Right lobe of liver (tissue), 6 donors: ENCODE results near the gene DNTTIP2. TPM values are rescaled to one million over a fixed set of nuclear protein-coding genes. Genes with fewer than 3 reads are reported as not detected.

ENCODE experiments used
- ATAC-seq, 4 donors: fragments of 200-7000 bp; cut with Tn5 transposase; one replicate each; pipeline ENCODE4 v1.9.1; 2020; ENCODE audit warnings: mild to moderate bottlenecking in 4 of 4, moderate library complexity in 4 of 4
- DNase-seq, 3 donors: peaks; one replicate each; pipeline ENCODE4 v3.0.0-alpha.2; 2020
- H3K27ac ChIP-seq, 3 donors: fragments of 200-600 bp; one replicate each; pipeline ENCODE4 v1.8.0; 2022
- H3K27me3 ChIP-seq, 2 donors: fragments of 200-600 bp; one replicate each; pipeline ENCODE4 v1.8.0; 2022
- H3K36me3 ChIP-seq, 4 donors: fragments of 200-600 bp; sonication (generic) in 1 of 4; one replicate each; pipeline versions ENCODE4 v1.5.1 to v1.8.0; 2017 to 2022; ENCODE audit warnings: control low read depth in 1 of 4
- H3K4me1 ChIP-seq, 4 donors: fragments of 200-600 bp; sonication (generic) in 1 of 4; one replicate each; pipeline versions ENCODE4 v1.5.1 to v1.8.0; 2017 to 2022; ENCODE audit warnings: control low read depth in 1 of 4
- H3K4me3 ChIP-seq, 3 donors: fragments of 200-600 bp; one replicate each; pipeline ENCODE4 v1.8.0; 2022
- H3K9me3 ChIP-seq, 4 donors: fragments of 200-600 bp; sonication (generic) in 1 of 4; one replicate each; pipeline versions ENCODE4 v1.5.1 to v1.8.0; 2017 to 2022; ENCODE audit warnings: control low read depth in 1 of 4
- POLR2A ChIP-seq: fragments of 450-650 bp; IDR thresholded peaks from one replicate; pipeline ENCODE4 v1.6.1; 2017; ENCODE audit warnings: antibody characterized with exemption, mild to moderate bottlenecking
- WGBS: methylation state at CpG from one replicate; pipeline ENCODE4 v1.1.6; 2018; ENCODE audit warnings: low coverage, low lambda C conversion rate; ENCODE audit not compliant: insufficient coverage; ENCODE audit errors: missing lambda C conversion rate; 5-methylcytosine and 5-hydroxymethylcytosine counted together
- intact Hi-C, 2 donors: fragments of 100-400 bp; cut with DNase I; formaldehyde crosslinking; loops; one replicate each; pipeline versions ENCODE4 v1.11.2 to v1.14.1; 2022
- total RNA-seq, 6 experiments: library from RNA; depleted of rRNA in 2 of 6; stranded (reverse); fragments of >200 nt in 2 of 6; fragmentation: NEBNext Ultra II Directional in 3 of 6; extraction: Animal tissue kit (Norgen Biotek cat#: 25700) in 3 of 6; gene quantifications; one replicate each; pipeline versions ENCODE4 v1.1.0 to v1.2.4, GENCODE V29; 2016 to 2023
- TF ChIP-seq, protein P1 (sequence below), 4 donors: fragments of 200-600 bp in 3 of 4; fragments of 450-650 bp in 1 of 4; IDR thresholded peaks; one replicate each; pipeline versions ENCODE4 v1.5.1 to v1.8.0; 2016 to 2022; ENCODE audit warnings: antibody characterized with exemption in 4 of 4, mild to moderate bottlenecking in 2 of 4
- donor health status: DM: no; HTN: yes; CAD: no.
- donor health status: DM: no; HTN: no; CAD: no.
- donor health status: DM: no; HTN: no; CAD: no.
- donor health status: DM: no; HTN: yes; CAD: no.
- donor health status: DM: no; HTN: yes; CAD: no.

The DNTTIP2 gene
- total RNA-seq, 6 experiments from 2014 or later = 15.0 to 27.0 (median 22.2) TPM

DNA sequence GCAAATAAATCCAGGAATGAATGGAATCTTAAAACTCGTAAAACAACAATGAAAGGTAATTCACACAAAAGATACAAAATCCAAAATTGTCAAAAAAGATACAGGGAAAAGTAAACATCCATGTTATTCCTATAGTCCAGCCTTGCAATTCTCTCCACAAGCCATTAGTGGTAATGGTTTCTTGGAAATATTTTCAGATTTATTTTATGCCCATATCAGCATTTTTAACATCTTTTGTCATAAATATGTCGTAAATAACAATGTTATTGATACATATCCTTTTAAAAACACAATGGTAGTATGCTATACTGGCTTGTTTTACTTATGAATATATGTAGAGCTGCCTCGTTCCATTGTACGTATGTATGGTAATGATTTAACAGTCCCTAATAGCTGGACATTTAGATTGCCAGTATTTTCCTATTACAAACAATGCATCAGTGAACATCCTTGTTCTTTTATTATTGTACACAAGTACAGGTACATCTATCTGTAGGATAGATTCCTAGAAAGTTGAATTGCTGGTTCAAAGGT is 30.6 kb downstream of the DNTTIP2 start:
- no peak for ATAC-seq
- 49% methylated on average over 4 of the region's 4 CpGs for WGBS
- intact Hi-C loops = no loop called here

DNA sequence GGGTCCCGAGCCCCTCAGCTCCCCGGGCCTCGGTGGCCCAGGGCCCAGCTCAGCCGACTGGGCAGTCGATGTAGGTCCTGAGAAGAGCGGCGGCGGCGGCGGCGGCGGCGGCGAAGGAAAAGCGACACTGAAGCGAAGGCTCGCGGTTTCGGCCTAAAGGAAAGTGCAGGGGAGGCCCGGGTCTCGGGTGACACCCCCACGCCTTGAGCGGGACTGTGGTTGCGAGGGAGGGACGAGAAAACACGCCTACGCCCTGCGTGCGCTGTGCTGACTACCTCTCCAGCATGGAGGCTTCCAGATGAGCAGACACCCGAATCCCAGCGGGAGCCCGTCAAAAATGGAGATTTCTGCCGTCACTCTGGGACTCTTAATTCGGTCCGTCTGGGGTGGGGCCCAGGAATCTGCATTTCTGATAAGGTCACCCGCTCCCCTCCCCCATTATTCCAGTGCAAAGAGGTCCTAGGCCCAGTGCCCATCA is 31.2 kb downstream of the DNTTIP2 start:
- TF ChIP-seq, protein P1, sequence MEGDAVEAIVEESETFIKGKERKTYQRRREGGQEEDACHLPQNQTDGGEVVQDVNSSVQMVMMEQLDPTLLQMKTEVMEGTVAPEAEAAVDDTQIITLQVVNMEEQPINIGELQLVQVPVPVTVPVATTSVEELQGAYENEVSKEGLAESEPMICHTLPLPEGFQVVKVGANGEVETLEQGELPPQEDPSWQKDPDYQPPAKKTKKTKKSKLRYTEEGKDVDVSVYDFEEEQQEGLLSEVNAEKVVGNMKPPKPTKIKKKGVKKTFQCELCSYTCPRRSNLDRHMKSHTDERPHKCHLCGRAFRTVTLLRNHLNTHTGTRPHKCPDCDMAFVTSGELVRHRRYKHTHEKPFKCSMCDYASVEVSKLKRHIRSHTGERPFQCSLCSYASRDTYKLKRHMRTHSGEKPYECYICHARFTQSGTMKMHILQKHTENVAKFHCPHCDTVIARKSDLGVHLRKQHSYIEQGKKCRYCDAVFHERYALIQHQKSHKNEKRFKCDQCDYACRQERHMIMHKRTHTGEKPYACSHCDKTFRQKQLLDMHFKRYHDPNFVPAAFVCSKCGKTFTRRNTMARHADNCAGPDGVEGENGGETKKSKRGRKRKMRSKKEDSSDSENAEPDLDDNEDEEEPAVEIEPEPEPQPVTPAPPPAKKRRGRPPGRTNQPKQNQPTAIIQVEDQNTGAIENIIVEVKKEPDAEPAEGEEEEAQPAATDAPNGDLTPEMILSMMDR (IDR thresholded peaks at IDR 0.05) = no peak
- peak; percentile 41 for TF ChIP-seq POLR2A
- intact Hi-C loops = no loop called here
- H3K27me3 ChIP-seq = no peaks in the 10 kb centered on the region
- peak overlapping the region; percentile 72 to 91 (median 82) for H3K4me3 ChIP-seq
- peaks cover 0 to 6% (median 0%) of the 10 kb centered on the region in 4 donors for H3K4me1 ChIP-seq
- WGBS = 1% methylated on average over 33 of the region's 36 CpGs
- no peaks in the 10 kb centered on the region for H3K9me3 ChIP-seq
- ATAC-seq (peak; percentile 41 to 58 (median 49)), DNase-seq (peak; percentile 70 to 77 (median 72))
- no peaks in the 10 kb centered on the region for H3K36me3 ChIP-seq
- H3K27ac ChIP-seq = peak overlapping the region; percentile 90 to 96 (median 94)

More for the DNA sequence above, 30.6 kb downstream of the DNTTIP2 start:
- peaks cover 0 to 6% (median 0%) of the 10 kb centered on the region in 4 donors for H3K4me1 ChIP-seq
- H3K36me3 ChIP-seq = no peaks in the 10 kb centered on the region
- H3K27me3 ChIP-seq = no peaks in the 10 kb centered on the region
- no peak for DNase-seq
- H3K9me3 ChIP-seq = no peaks in the 10 kb centered on the region
- H3K4me3 ChIP-seq = peak overlapping the region; percentile 72 to 91 (median 82)
- peak overlapping the region; percentile 90 to 96 (median 94) for H3K27ac ChIP-seq
- TF ChIP-seq, protein P1 (IDR thresholded peaks at IDR 0.05) = no peak
- no peak for TF ChIP-seq POLR2A

DNA sequence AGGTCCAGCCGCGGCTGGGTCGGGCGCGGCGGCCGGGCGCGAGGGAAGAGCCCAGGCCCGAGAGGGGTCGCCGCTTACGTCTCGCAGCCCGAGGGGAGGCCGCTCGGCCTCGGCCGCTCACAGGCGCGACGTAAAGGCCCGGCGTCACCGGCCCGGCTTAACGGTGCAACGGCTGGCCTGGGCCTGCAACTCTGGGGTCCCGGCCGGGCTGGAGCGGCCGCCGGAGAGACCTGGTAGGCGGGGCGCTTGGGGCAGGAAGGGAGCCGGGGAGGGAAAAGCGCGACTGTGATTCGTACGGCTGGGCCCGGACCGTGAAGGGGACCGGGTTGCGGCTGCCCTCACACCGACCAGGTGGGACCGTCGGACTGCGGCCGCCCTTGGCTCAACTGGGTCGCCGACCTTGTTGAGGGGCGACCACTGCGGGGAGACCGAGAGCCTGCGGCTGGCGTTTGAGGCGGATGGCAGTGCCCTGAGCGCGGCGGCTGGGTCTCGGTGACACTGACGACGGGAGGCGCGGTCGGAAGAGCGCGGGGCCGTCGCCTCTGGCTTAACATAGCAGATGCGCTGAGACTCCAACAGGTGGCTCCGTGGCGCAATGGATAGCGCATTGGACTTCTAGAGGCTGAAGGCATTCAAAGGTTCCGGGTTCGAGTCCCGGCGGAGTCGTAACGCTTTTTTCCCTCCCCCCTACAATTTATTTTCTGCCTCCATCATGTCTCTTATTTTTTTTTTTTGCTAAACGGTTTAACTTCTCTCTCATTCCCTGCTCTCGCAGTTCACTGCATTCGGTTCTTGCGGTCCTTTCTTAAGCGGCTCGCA is 31.8 kb downstream of the DNTTIP2 start:
- TF ChIP-seq POLR2A = peak; percentile 39
- TF ChIP-seq, protein P1 (IDR thresholded peaks at IDR 0.05) = peak in 3 of 4 donors; percentile 5 to 9 (median 8)
- intact Hi-C loops = no loop called here
- Histone ChIP-seq H3K27me3 (no peaks in the 10 kb centered on the region), H3K4me1 (peaks cover 0 to 6% (median 0%) of the 10 kb centered on the region in 4 donors), H3K27ac (peak overlapping the region; percentile 90 to 96 (median 94)), H3K4me3 (peak overlapping the region; percentile 72 to 91 (median 82)), H3K36me3 (no peaks in the 10 kb centered on the region), H3K9me3 (no peaks in the 10 kb centered on the region)
- ATAC-seq (peak; percentile 76 to 82 (median 80)), DNase-seq (peak; percentile 89 to 91 (median 90))
- 0% methylated on average over 15 of the region's 86 CpGs for WGBS

DNA sequence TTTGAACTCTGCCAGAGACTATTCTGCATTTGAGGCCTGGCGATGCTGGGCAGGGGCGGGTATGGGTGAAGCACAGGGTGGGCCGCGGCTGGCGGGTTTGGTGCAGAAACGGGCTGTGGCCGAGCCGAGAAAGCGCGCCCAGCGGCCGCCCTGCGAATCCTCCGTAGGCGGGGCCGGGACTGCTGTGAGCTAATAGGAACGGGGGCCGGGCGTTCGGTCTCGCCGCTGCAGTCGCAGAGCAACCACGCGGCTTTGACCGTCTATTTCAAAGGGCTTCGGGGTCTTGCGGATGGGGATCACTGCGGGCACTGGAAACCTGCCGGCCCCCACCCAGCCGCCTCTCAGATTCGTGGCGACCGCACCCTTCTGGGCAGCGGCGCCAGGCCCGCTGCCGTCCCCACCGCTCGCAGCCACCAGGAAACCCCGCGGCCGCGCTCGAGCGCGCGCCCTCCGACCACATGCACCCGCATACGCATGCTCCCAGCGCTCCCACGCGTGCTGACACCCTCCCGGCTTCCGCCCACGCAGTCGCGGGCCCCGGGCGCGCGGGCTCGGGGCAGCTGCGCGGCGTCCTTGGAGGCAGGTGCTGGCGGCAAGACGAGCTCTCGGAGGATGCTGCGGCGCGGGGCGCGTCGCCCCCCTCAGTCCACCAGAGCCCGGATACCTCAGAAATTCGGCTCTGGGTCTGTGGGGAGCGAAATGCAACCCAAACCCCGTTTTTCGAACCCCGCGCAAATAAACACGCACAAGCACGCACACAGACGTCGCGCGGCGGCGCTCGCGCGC is 32.6 kb downstream of the DNTTIP2 start:
- no peaks in the 10 kb centered on the region for H3K9me3 ChIP-seq
- H3K36me3 ChIP-seq = no peaks in the 10 kb centered on the region
- TF ChIP-seq, protein P1 (IDR thresholded peaks at IDR 0.05) = peak; percentile 24 to 38 (median 34)
- TF ChIP-seq POLR2A = peak; percentile 84
- H3K4me3 ChIP-seq = peak overlapping the region; percentile 72 to 91 (median 82)
- DNase-seq = peak; percentile 90 to 92 (median 91)
- 0% methylated on average over 10 of the region's 94 CpGs for WGBS
- peak overlapping the region; percentile 90 to 96 (median 94) for H3K27ac ChIP-seq
- peak; percentile 64 to 76 (median 72) for ATAC-seq
- no peaks in the 10 kb centered on the region for H3K27me3 ChIP-seq
- peaks cover 0 to 6% (median 0%) of the 10 kb centered on the region in 4 donors for H3K4me1 ChIP-seq
- intact Hi-C loops = no loop called here
